Mesothelial cell of epicardium (in vitro differentiated cells): ENCODE results near the gene ELMO1. TPM values are rescaled to one million over a fixed set of nuclear protein-coding genes. Genes with fewer than 3 reads are reported as not detected.

Experiments
- DNase-seq, 2 experiments: peaks; one replicate each; pipeline ENCODE4 v3.0.0; 2021; ENCODE audit warnings: low spot score in 2 of 2; ENCODE audit not compliant: unreplicated experiment in 2 of 2
- H3K27ac Mint-ChIP-seq: 2 replicates; pipeline ENCODE4 v1.8.0; 2021; ENCODE audit warnings: mixed read lengths
- H3K27me3 Mint-ChIP-seq: 2 replicates; pipeline ENCODE4 v1.8.0; 2021; ENCODE audit warnings: low read depth, mixed read lengths
- H3K36me3 Mint-ChIP-seq: 2 replicates; pipeline ENCODE4 v1.8.0; 2021; ENCODE audit warnings: mixed read lengths
- H3K4me1 Mint-ChIP-seq: 2 replicates; pipeline ENCODE4 v1.8.0; 2021; ENCODE audit warnings: mixed read lengths
- H3K4me3 Mint-ChIP-seq: 2 replicates; pipeline ENCODE4 v1.8.0; 2021; ENCODE audit warnings: mild to moderate bottlenecking, moderate library complexity, mixed read lengths
- H3K9me3 Mint-ChIP-seq: 2 replicates; pipeline ENCODE4 v1.8.0; 2021; ENCODE audit warnings: mixed read lengths
- CTCF ChIP-seq: fragments of 200-600 bp; sonication (generic); IDR thresholded peaks from one replicate; pipeline ENCODE4 v1.5.0; 2021; ENCODE audit warnings: antibody characterized with exemption; ENCODE audit not compliant: unreplicated experiment
- total RNA-seq: library from RNA; stranded (reverse); gene quantifications from 3 replicates; pipeline ENCODE4 v1.2.1, GENCODE V29; 2021

ELMO1 gene
- total RNA-seq, 1 donor from 2014 or later = 9.6 TPM

GRCh38 chr7:37198041-37198905 is 250.4 kb downstream of the ELMO1 start:
- no peak for TF ChIP-seq CTCF
- no peak for DNase-seq
- H3K4me3 Mint-ChIP-seq = no peak overlapping the region
- no peaks in the 10 kb centered on the region for H3K9me3 Mint-ChIP-seq
- no peak overlapping the region for H3K27ac Mint-ChIP-seq
- H3K36me3 Mint-ChIP-seq = no peaks in the 10 kb centered on the region
- H3K27me3 Mint-ChIP-seq = no peaks in the 10 kb centered on the region
- peaks cover 38% of the 10 kb centered on the region for H3K4me1 Mint-ChIP-seq

GRCh38 chr7:37197108-37197507 is 251.6 kb downstream of the ELMO1 start:
- Mint-ChIP-seq H3K27ac (no peak overlapping the region), H3K36me3 (no peaks in the 10 kb centered on the region)

GRCh38 chr7:37196676-37197075 is 252.0 kb downstream of the ELMO1 start:
- DNase-seq = no peak
- no peak for TF ChIP-seq CTCF
- H3K4me3 Mint-ChIP-seq = no peak overlapping the region
- H3K9me3 Mint-ChIP-seq = no peaks in the 10 kb centered on the region
- H3K27ac Mint-ChIP-seq = no peak overlapping the region
- H3K27me3 Mint-ChIP-seq = no peaks in the 10 kb centered on the region
- H3K36me3 Mint-ChIP-seq = no peaks in the 10 kb centered on the region
- peaks cover 37% of the 10 kb centered on the region for H3K4me1 Mint-ChIP-seq

More at GRCh38 chr7:37197108-37197507, 251.6 kb downstream of the ELMO1 start:
- H3K9me3 Mint-ChIP-seq = no peaks in the 10 kb centered on the region
- DNase-seq = no peak
- no peak for TF ChIP-seq CTCF
- H3K4me3 Mint-ChIP-seq = no peak overlapping the region
- peaks cover 38% of the 10 kb centered on the region for H3K4me1 Mint-ChIP-seq
- no peaks in the 10 kb centered on the region for H3K27me3 Mint-ChIP-seq

GRCh38 chr7:37195388-37195787 is 253.3 kb downstream of the ELMO1 start:
- Mint-ChIP-seq H3K9me3 (no peaks in the 10 kb centered on the region), H3K36me3 (no peaks in the 10 kb centered on the region), H3K4me1 (peaks cover 31% of the 10 kb centered on the region), H3K4me3 (no peak overlapping the region), H3K27me3 (no peaks in the 10 kb centered on the region), H3K27ac (no peak overlapping the region)
- DNase-seq = no peak
- no peak for TF ChIP-seq CTCF

GRCh38 chr7:37194943-37195342 is 253.7 kb downstream of the ELMO1 start:
- H3K4me3 Mint-ChIP-seq = no peak overlapping the region
- no peaks in the 10 kb centered on the region for H3K9me3 Mint-ChIP-seq
- H3K36me3 Mint-ChIP-seq = no peaks in the 10 kb centered on the region
- TF ChIP-seq CTCF = no peak
- DNase-seq = no peak
- H3K27me3 Mint-ChIP-seq = no peaks in the 10 kb centered on the region
- H3K4me1 Mint-ChIP-seq = peaks cover 31% of the 10 kb centered on the region
- no peak overlapping the region for H3K27ac Mint-ChIP-seq
